Stimulated activated CD8-positive, alpha-beta memory T cell treated with anti-CD3 and anti-CD28 coated beads, Interleukin-15, amount 100 ng/mL, for 24 hours (primary cell): ENCODE measurements around the gene DAB1.
"Not testable (repeated sequence)": the region's sequence is repeated elsewhere in the genome, so short reads cannot be mapped to it uniquely, and the experiment has no call there.

ENCODE experiments used
- DNase-seq: peaks from one replicate; pipeline ENCODE4 v3.0.0-alpha.2; 2020; ENCODE audit warnings: low read depth

The DAB1 gene

DNA sequence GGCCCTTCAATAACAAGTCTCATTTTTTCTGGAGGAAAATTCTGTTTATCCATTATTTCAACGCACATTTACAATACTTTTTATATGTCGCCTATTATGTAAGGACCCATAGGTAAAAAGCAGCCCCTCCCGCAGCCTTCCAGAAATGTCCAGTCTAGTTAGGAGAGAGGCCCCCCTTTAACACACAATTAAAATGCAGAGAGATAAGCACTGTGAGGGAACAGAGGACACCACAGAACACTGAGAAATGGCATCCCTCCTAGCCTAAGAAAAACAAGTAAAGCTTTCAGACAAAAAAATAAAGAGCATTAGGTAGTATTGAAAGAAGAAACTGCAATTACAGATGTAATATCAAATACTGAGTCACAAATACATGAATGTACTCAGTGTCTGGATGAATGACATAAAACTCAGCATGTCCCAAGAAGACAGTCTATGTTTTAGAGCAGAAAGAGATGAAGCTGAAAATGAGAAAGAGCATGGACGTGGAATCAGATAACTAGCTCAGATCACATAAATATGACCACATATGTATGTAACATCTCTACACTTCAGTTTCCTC lies 62.9 kb downstream of the DAB1 start:
- DNase-seq = no peak

GRCh38 chr1:57357462-57357861 lies 66.4 kb downstream of the DAB1 start:
- no peak for DNase-seq

GRCh38 chr1:57353654-57354053 lies 70.2 kb downstream of the DAB1 start:
- no peak for DNase-seq

- no peak for DNase-seq
Observed at GRCh38 chr1:57350610-57351009, 73.2 kb downstream of the DAB1 start.

DNA sequence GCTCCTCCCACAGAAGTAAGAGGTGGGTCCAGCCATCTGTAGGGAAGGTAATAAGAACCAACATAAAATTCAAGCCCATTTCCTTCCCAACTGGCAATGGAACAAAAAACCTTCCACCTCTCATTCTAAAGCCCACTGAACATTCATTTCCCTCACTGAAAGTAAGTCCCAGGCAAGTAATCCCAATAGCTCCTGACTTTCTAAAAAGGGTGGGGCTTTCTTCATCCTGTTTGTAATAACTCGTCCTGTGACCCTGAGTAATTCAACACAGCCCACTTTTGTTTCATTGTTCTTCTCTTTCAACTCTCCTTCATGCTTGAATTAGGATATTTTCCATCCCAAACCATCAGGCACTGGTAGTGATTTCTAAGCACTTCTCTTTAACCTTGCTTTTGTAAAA lies 74.9 kb downstream of the DAB1 start:
- DNase-seq = no peak

DNA sequence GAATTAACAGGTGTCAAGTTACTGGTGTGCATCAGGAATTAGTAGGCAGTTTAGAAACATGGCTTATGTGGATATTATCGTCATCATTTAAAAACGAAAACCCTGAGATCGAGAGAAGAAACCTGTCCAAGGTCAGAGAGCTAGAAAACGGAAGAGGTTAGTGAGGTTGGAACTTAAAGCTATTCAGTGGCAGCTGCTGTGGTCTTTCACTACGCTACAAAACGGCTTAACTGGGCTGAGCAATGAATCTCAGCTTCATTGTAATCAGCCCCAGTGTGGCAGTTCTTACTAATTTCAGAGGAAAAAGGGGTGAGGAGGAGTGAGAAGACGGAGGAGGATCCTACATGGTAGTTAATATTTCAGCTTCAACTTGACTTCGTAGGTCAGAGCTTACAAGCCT lies 77.9 kb downstream of the DAB1 start:
- no peak for DNase-seq

- no peak for DNase-seq
Observed at GRCh38 chr1:57344265-57344664, 79.6 kb downstream of the DAB1 start.

DNA sequence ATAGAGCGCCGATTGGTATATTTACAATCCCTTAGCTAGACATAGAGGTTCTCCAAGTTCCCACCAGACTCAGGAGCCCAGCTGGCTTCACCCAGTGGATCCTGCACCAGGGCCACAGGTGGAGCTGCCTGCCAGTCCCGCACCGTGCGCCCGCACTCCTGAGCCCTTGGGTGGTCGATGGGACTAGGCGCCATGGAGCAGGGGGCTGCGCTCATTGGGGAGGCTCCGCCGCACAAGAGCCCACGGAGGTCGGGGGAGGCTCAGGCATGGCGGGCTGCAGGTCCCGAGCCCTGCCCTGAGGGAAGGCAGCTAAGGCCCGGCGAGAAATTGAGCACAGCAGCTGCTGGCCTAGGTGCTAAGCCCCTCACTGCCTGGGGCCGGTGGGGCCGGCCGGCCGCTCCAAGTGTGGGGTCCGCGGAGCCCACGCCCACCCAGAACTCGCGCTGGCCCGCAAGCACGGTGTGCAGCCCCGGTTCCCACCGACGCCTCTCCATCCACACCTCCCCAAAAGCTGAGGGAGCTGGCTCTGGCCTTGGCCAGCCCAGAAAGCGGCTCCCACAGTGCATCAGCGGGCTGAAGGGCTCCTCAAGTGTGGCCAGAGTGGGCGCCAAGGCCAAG lies 80.5 kb downstream of the DAB1 start:
- not testable (repeated sequence) for DNase-seq

GRCh38 chr1:57341721-57342120 lies 82.1 kb downstream of the DAB1 start:
- DNase-seq = no peak

DNA sequence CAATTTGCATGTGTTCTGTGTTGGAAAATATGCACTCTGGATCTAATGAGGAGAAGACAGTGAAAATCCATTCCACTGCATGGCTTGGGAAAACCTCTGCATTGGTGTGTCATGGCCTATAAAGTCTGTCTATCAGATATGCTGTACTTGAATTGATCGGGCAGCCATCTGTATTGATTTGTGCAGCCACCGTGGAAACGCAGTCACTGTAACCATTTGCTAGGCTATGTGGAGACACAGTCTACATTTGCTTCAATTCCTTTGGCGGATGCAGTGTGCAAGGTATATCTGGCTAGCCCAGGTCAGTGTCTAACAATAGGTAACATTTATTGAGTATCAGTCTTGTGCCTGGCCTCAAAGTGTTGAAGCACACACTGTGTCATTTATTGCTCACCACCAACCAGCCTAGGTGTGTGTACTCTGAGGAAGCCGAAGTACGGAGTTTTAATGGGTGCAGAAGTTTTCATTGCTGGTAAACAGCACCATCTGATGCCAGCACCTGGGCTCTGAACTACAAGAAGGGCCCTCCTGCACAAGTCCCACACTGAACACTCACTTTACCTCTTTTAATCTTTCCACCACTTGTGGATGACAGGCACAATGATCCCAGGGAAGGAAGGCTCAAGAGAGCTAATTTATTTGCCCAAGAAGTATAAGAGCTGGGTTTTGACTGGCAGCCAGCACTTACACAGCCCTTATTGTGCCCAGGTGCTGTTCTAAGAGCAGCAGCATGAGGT lies 83.4 kb downstream of the DAB1 start:
- DNase-seq = no peak

GRCh38 chr1:57337623-57338022 lies 86.2 kb downstream of the DAB1 start:
- DNase-seq = no peak

GRCh38 chr1:57336793-57337192 lies 87.1 kb downstream of the DAB1 start:
- no peak for DNase-seq

- DNase-seq = no peak
Observed at GRCh38 chr1:57331620-57332019, 92.2 kb downstream of the DAB1 start.

GRCh38 chr1:57329937-57330336 lies 93.9 kb downstream of the DAB1 start:
- no peak for DNase-seq

DNA sequence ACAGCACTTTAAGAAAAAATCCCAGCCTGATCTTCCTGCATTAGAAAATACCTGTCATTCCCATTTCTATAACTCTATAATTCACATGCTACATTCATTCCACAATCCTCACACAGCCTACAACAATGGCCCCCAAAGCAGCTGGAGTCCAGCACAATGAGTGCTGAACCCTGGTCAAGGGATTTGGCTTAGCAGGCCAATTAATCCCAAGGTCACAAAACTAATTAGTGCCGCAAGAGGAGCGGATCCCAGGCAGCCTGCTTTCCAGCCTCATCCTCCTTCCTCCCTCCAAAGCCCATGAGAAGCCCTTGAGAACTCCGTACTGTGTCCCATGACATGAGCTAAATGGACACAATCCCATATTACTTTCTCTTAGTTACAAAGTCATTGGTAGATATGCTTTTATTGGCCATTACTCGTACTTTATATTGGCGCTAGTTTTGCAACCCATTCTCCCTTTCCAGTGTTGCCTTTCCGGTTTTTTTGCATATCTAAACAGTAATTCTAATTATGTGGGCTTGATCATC lies 94.8 kb downstream of the DAB1 start:
- DNase-seq = no peak

GRCh38 chr1:57327946-57328345 lies 95.9 kb downstream of the DAB1 start:
- no peak for DNase-seq

DNA sequence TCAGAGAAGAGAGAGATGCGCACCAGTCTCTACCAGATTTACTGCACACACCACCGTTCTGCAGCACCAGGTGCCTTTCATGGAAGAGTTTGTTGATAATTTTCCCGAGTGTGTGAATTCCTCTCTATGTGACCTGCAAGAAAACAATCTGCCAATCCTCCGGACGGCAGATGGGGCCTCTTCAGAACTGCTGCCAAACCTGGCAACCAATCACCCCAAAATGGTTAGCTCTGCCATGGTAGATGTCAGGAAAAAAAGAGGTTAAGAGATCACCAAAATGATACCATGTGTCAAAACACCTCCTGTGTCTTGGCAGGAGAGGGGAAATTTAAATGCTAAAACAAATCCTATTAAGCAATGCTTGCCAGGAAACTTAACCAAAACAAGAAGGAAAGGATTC lies 96.5 kb downstream of the DAB1 start:
- DNase-seq = no peak

DNA sequence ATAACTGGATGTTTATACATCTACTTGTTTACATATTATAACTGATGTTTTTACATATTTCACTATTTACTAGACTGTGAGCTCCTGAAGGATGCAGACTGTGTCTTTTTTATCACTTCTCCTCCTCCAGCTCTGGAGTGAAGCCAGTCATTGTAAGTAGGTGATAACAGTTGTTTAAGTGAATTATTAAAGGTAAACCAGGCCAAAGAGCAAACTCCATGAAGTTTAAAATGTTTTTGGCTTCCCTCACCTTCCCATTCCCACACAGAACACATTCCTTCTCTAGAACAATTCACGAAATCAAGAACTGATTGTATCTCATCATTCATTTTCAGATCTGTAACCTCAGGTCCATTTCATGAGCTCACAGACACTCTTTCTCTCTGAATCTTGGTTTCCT lies 98.3 kb downstream of the DAB1 start:
- DNase-seq = no peak

GRCh38 chr1:57325117-57325516 lies 98.7 kb downstream of the DAB1 start:
- no peak for DNase-seq

GRCh38 chr1:57324388-57324787 lies 99.5 kb downstream of the DAB1 start:
- DNase-seq = no peak

GRCh38 chr1:57321776-57322175 lies 102.1 kb downstream of the DAB1 start:
- no peak for DNase-seq

- no peak for DNase-seq
Observed at GRCh38 chr1:57319791-57320190, 104.1 kb downstream of the DAB1 start.

GRCh38 chr1:57319165-57319564 lies 104.7 kb downstream of the DAB1 start:
- no peak for DNase-seq
